IMR-90 (cell line): ENCODE data around the gene CKB. TPM values are rescaled to one million over a fixed set of nuclear protein-coding genes. Genes with fewer than 3 reads are reported as not detected.

Experiments
- ATAC-seq: fragments of 200-7000 bp; cut with Tn5 transposase; 2 replicates; pipeline ENCODE4 v1.9.1; 2020; ENCODE audit warnings: low read depth, mild to moderate bottlenecking, moderate library complexity
- BruUV-seq: library from RNA; stranded (reverse); fragments of 400-500 nt; replicated peaks from 2 replicates; lab custom pipeline; 2021; lab: Mats Ljungman, UMichigan
- CTCF ChIA-PET: fragments of 300-600 bp; formaldehyde crosslinking; extraction: SDS; loops from one replicate; lab custom pipeline; 2021; ENCODE audit warnings: antibody characterized with exemption; lab: Yijun Ruan, JAX
- POLR2A ChIA-PET: fragments of 300-600 bp; sonication (Branson Sonifier 250); formaldehyde crosslinking; loops from one replicate; lab custom pipeline; 2022; ENCODE audit warnings: antibody characterized with exemption; ENCODE audit not compliant: unreplicated experiment; lab: Charles Lee
- DNase-seq: peaks from one replicate; pipeline ENCODE4 v3.0.0; 2013
- H2AFZ ChIP-seq: replicated peaks from 2 replicates; pipeline ENCODE3; 2013; ENCODE audit warnings: low read length, mild to moderate bottlenecking; ENCODE audit not compliant: poor library complexity
- H2AK5ac ChIP-seq: 2 replicates; pipeline ENCODE4 v1.6.1; 2013; ENCODE audit warnings: low read depth, low read length, inconsistent platforms
- H2AK9ac ChIP-seq: replicated peaks from 2 replicates; pipeline ENCODE3; 2013; ENCODE audit warnings: mild to moderate bottlenecking, low read depth, low read length, moderate library complexity; ENCODE audit not compliant: poor library complexity
- H2BK120ac ChIP-seq: 2 replicates; pipeline ENCODE4 v1.6.1; 2013; ENCODE audit warnings: low read depth, low read length, inconsistent platforms
- H2BK15ac ChIP-seq: 3 replicates; pipeline ENCODE4 v1.6.1; 2013; ENCODE audit warnings: low read depth, low read length, inconsistent platforms
- H2BK20ac ChIP-seq: 2 replicates; pipeline ENCODE4 v1.6.1; 2013; ENCODE audit warnings: low read depth, mild to moderate bottlenecking, inconsistent platforms, low read length, moderate library complexity
- H2BK5ac ChIP-seq: 2 replicates; pipeline ENCODE4 v1.6.1; 2013; ENCODE audit warnings: mild to moderate bottlenecking, low read depth, low read length, inconsistent platforms; ENCODE audit not compliant: poor library complexity, severe bottlenecking
- H3K14ac ChIP-seq: replicated peaks from 2 replicates; pipeline ENCODE4 v1.6.1; 2013; ENCODE audit warnings: low read depth, low read length, inconsistent platforms
- H3K18ac ChIP-seq: 2 replicates; pipeline ENCODE4 v1.6.1; 2013; ENCODE audit warnings: low read depth, low read length, control low read depth
- H3K23ac ChIP-seq: 2 replicates; pipeline ENCODE4 v1.6.1; 2013; ENCODE audit warnings: low read depth, low read length, inconsistent platforms
- H3K27ac ChIP-seq: 2 replicates; pipeline ENCODE4 v1.5.1; 2013; ENCODE audit warnings: mild to moderate bottlenecking, control low read depth, low read length; ENCODE audit not compliant: insufficient read depth
- H3K27me3 ChIP-seq: 2 replicates; pipeline ENCODE4 v1.6.1; 2013; ENCODE audit warnings: low read length; ENCODE audit not compliant: control insufficient read depth, insufficient read depth
- H3K36me3 ChIP-seq: 2 replicates; pipeline ENCODE4 v1.6.1; 2013; ENCODE audit warnings: low read length, mixed read lengths; ENCODE audit not compliant: control insufficient read depth, insufficient read depth
- H3K4ac ChIP-seq: 2 replicates; pipeline ENCODE4 v1.6.1; 2013; ENCODE audit warnings: low read depth, low read length, inconsistent platforms
- H3K4me1 ChIP-seq: 2 replicates; pipeline ENCODE4 v1.6.1; 2013; ENCODE audit warnings: low read length, mixed read lengths; ENCODE audit not compliant: control insufficient read depth, insufficient read depth
- H3K4me2 ChIP-seq: 2 replicates; pipeline ENCODE4 v1.6.1; 2013; ENCODE audit warnings: low read depth, mild to moderate bottlenecking, control low read depth, low read length, moderate library complexity
- H3K4me3 ChIP-seq: 2 replicates; pipeline ENCODE4 v1.5.1; 2013; ENCODE audit warnings: low read depth, mild to moderate bottlenecking, control low read depth, low read length, moderate library complexity; ENCODE audit not compliant: insufficient read depth
- H3K56ac ChIP-seq: 2 replicates; pipeline ENCODE4 v1.6.1; 2013; ENCODE audit warnings: low read length, inconsistent platforms; ENCODE audit not compliant: insufficient read depth; ENCODE audit errors: extremely low read depth
- H3K79me1 ChIP-seq, 2 experiments: 2 replicates each; pipeline ENCODE4 v1.6.1; 2013; ENCODE audit warnings: low read length in 2 of 2, inconsistent platforms in 1 of 2, low read depth in 1 of 2
- H3K9ac ChIP-seq: 2 replicates; pipeline ENCODE4 v1.6.1; 2013; ENCODE audit warnings: low read depth, low read length, control low read depth
- H3K9me1 ChIP-seq: 2 replicates; pipeline ENCODE4 v1.6.1; 2013; ENCODE audit warnings: low read length, inconsistent platforms; ENCODE audit not compliant: insufficient read depth
- H3K9me3 ChIP-seq: 2 replicates; pipeline ENCODE4 v1.6.1; 2013; ENCODE audit warnings: low read length; ENCODE audit not compliant: control insufficient read depth, insufficient read depth
- H4K20me1 ChIP-seq: 2 replicates; pipeline ENCODE4 v1.6.1; 2013; ENCODE audit warnings: low read length, inconsistent platforms; ENCODE audit not compliant: insufficient read depth
- H4K5ac ChIP-seq: 2 replicates; pipeline ENCODE4 v1.6.1; 2013; ENCODE audit warnings: mild to moderate bottlenecking, low read depth, low read length, control low read depth
- H4K8ac ChIP-seq, 2 experiments: 2 replicates each; pipeline ENCODE4 v1.6.1; 2013; ENCODE audit warnings: low read depth in 2 of 2, low read length in 2 of 2, control low read depth in 1 of 2, inconsistent platforms in 1 of 2
- H4K91ac ChIP-seq: 2 replicates; pipeline ENCODE4 v1.6.1; 2013; ENCODE audit warnings: low read depth, low read length, inconsistent platforms; ENCODE audit not compliant: insufficient read depth
- NFE2L2 ChIP-seq: fragments of 150-350 bp; IDR thresholded peaks from 2 replicates; pipeline ENCODE4 v1.6.1; 2016; ENCODE audit warnings: low read depth, mild to moderate bottlenecking, low read length
- WGBS, 2 experiments: methylation state at CpG; one replicate each; pipeline versions ENCODE4 v1.1.5 to v1.1.7; 2013; ENCODE audit warnings: missing lambda C conversion rate in 2 of 2; ENCODE audit not compliant: insufficient read length in 1 of 2; ENCODE audit errors: extremely low coverage in 2 of 2; 5-methylcytosine and 5-hydroxymethylcytosine counted together
- dilution Hi-C: fragments of 300-500 bp; cut with HindIII; formaldehyde crosslinking; loops from one replicate; pipeline ENCODE4 v1.14.3; 2018; ENCODE audit warnings: low sequenced_read_pairs; ENCODE audit not compliant: unreplicated experiment
- in situ Hi-C: fragments of 300-500 bp; cut with MboI; formaldehyde crosslinking; loops from 3 replicates; pipeline ENCODE4 v1.14.3; 2019; ENCODE audit warnings: low sequenced_read_pairs, inconsistent platforms, mixed read lengths
- intact Hi-C: fragments of 100-400 bp; cut with micrococcal nuclease; formaldehyde crosslinking; loops from 2 replicates; pipeline ENCODE4 v1.10.0; 2022
- polyA plus RNA-seq, 3 experiments: library from polyadenylated mRNA; depleted of rRNA; stranded (reverse); fragments of >200 nt; gene quantifications; 2 replicates each; pipeline ENCODE4 v1.2.3, GENCODE V29; 2012; ENCODE audit warnings: low replicate concordance in 1 of 3
- total RNA-seq: library from RNA; depleted of rRNA; stranded (reverse); fragments of >200 nt; gene quantifications from 2 replicates; pipeline ENCODE4 v1.2.3, GENCODE V29; 2012

The CKB gene
- total and polyA plus RNA-seq, 2 of the 4 experiments (the other 2 are of a cell fraction) = 17.7 to 82.6 TPM

GRCh38 chr14:103563226-103563620 is 40.6 kb upstream of the CKB start:
- Histone ChIP-seq H3K18ac (no peak overlapping the region), H3K4me1 (peaks cover 11% of the 10 kb centered on the region), H4K5ac (peak overlapping the region; percentile 72; the same call in 1 of the 2 replicates), H3K79me1 (peaks cover 19 to 67% of the 10 kb centered on the region in 2 experiments; a peak in 2 of 4 replicates), H3K9me1 (peaks cover 3% of the 10 kb centered on the region; the same call in 1 of the 2 replicates), H4K20me1 (peaks cover 55% of the 10 kb centered on the region), H2AK9ac (peak overlapping the region; percentile 80), H3K14ac (peak overlapping the region; percentile 58; the same call in 1 of the 2 replicates), H3K4ac (peak overlapping the region; percentile 69; the same call in 1 of the 2 replicates), H2AK5ac (0 out of 2 replicates have a peak overlapping the region, but pooled peaks have one; percentile 42), H2BK20ac (no peak overlapping the region), H2AFZ (peak overlapping the region; percentile 95), H3K27me3 (no peaks in the 10 kb centered on the region), H2BK5ac (peak overlapping the region; percentile 1), H3K36me3 (peaks cover 12% of the 10 kb centered on the region), H3K56ac (peak overlapping the region; percentile 66), H3K4me3 (peak overlapping the region; percentile 85), H3K9me3 (no peaks in the 10 kb centered on the region), H4K8ac (peak overlapping the region; percentile 62 to 76), H3K9ac (peak overlapping the region; percentile 64), H3K27ac (peak overlapping the region; percentile 87), H2BK15ac (no peak overlapping the region), H3K4me2 (peak overlapping the region; percentile 98; the same call in 1 of the 2 replicates), H3K23ac (no peak overlapping the region), H4K91ac (peak overlapping the region; percentile 14; the same call in 1 of the 2 replicates), H2BK120ac (no peak overlapping the region)
- BruUV-seq = TSS peak; percentile 52
- ChIA-PET POLR2A (no interaction called here), CTCF (interaction anchor here (1.1 kb wide), 1 partner anchor 45 kb away, joined by 3 read pairs; no protein-coding TSS in a partner anchor)
- no peak for TF ChIP-seq NFE2L2
- in situ Hi-C loops = no loop called here
- DNase-seq = no peak
- intact Hi-C loops = loop anchor here (2.0 kb wide), 1 partner anchor 32 kb away; no protein-coding TSS in a partner anchor
- dilution Hi-C loops = no loop called here
- no peak for ATAC-seq
- 0% methylated on average over 13 of the region's 22 CpGs; no CpG with 5 or more reads in 1 of the 2 experiments for WGBS, 2 experiments
